Sigmoid colon (tissue), 3 donors: ENCODE measurements around the gene PLOD1.

Experiments used
- CTCF ChIP-seq, 4 experiments: fragments of 450-650 bp in 3 of 4; fragments of 200-600 bp in 1 of 4; IDR thresholded peaks; one replicate each; pipeline ENCODE4 v1.5.1; 2016 to 2019; ENCODE audit warnings: antibody characterized with exemption in 4 of 4, mild to moderate bottlenecking in 3 of 4, moderate library complexity in 2 of 4
- POLR2A ChIP-seq, 2 donors: fragments of 450-650 bp; IDR thresholded peaks; one replicate each; pipeline ENCODE4 v1.6.1; 2016; ENCODE audit warnings: antibody characterized with exemption in 2 of 2, mild to moderate bottlenecking in 2 of 2, moderate library complexity in 2 of 2

GRCh38 chr1:11985171-11985570 lies 50.7 kb downstream of the PLOD1 start:
- TF ChIP-seq CTCF (IDR thresholded peaks at IDR 0.05) = no peak
- TF ChIP-seq POLR2A (IDR thresholded peaks at IDR 0.05) = no peak
